Left renal pelvis (tissue), 4 donors: Measurements from ENCODE around the gene RAMACL. TPM values are rescaled to one million over a fixed set of nuclear protein-coding genes. Genes with fewer than 3 reads are reported as not detected.

Experiments
- DNase-seq, 4 donors: peaks; one replicate each; pipeline ENCODE4 v3.0.0-alpha.2; 2013; ENCODE audit warnings: low read depth in 4 of 4, low spot score in 3 of 4
- polyA plus RNA-seq, 4 donors: library from polyadenylated mRNA; unstranded; fragments of 120-200 nt; gene quantifications; one replicate each; pipeline ENCODE4 v1.2.1, GENCODE V29; 2013; ENCODE audit not compliant: insufficient read length in 4 of 4

RAMACL gene
- polyA plus RNA-seq, 4 donors = 0.20 to 2.0 (median 0.29) TPM

- no peak for DNase-seq
These were observed 6.1 kb downstream of the RAMACL start for GRCh38 chr6:166580076-166581050.

GRCh38 chr6:166579237-166579850, 7.1 kb downstream of the RAMACL start:
- no peak for DNase-seq

GRCh38 chr6:166578536-166579236, 7.8 kb downstream of the RAMACL start:
- no peak for DNase-seq

GRCh38 chr6:166575205-166575604, 11.3 kb downstream of the RAMACL start:
- no peak for DNase-seq

- no peak for DNase-seq
These were observed 12.8 kb downstream of the RAMACL start for GRCh38 chr6:166573511-166574216.

- DNase-seq = no peak
These were observed 13.9 kb downstream of the RAMACL start for GRCh38 chr6:166572370-166573261.

GRCh38 chr6:166570929-166571713, 15.4 kb downstream of the RAMACL start:
- DNase-seq = no peak

GRCh38 chr6:166569206-166569605, 17.3 kb downstream of the RAMACL start:
- DNase-seq = no peak

GRCh38 chr6:166567813-166568212, 18.7 kb downstream of the RAMACL start:
- no peak for DNase-seq

GRCh38 chr6:166567107-166567506, 19.4 kb downstream of the RAMACL start:
- DNase-seq = no peak

GRCh38 chr6:166566026-166567011, 20.2 kb downstream of the RAMACL start:
- DNase-seq = no peak

GRCh38 chr6:166565084-166565967, 21.2 kb downstream of the RAMACL start:
- DNase-seq = no peak

GRCh38 chr6:166563805-166564204, 22.7 kb downstream of the RAMACL start:
- no peak for DNase-seq

- no peak for DNase-seq
These were observed 23.3 kb downstream of the RAMACL start for GRCh38 chr6:166563200-166563599.

GRCh38 chr6:166562726-166563125, 23.8 kb downstream of the RAMACL start:
- no peak for DNase-seq

GRCh38 chr6:166561771-166562359, 24.6 kb downstream of the RAMACL start:
- DNase-seq = no peak
